GM19452 (cell line): ENCODE measurements around the gene PDE4D.

Experiments
- ATAC-seq: cut with Tn5 transposase; IDR thresholded peaks from one replicate; pipeline ENCODE4 v1.9.1; 2021; ENCODE audit not compliant: unreplicated experiment

The PDE4D gene

GRCh38 chr5:59893429-59894227 lies at the start of gene PDE4D:
Gene PDE4D (minus strand): TSS chr5:59893726.
- ATAC-seq, result no peak

- ATAC-seq, result no peak
These were observed 44.1 kb upstream of the PDE4D start for GRCh38 chr5:59937633-59938032.

GRCh38 chr5:59923465-59923864 lies 29.9 kb upstream of the PDE4D start:
- ATAC-seq, result no peak

- ATAC-seq, result no peak
These were observed 28.7 kb upstream of the PDE4D start for GRCh38 chr5:59922220-59922619.

- ATAC-seq, result no peak
These were observed 28.3 kb upstream of the PDE4D start for GRCh38 chr5:59921816-59922215.

- no peak for ATAC-seq
These were observed 26.0 kb upstream of the PDE4D start for GRCh38 chr5:59919484-59919883.

- no peak for ATAC-seq
These were observed 23.6 kb upstream of the PDE4D start for GRCh38 chr5:59917121-59917520.

GRCh38 chr5:59905188-59905587 lies 11.7 kb upstream of the PDE4D start:
- ATAC-seq, result no peak

- no peak for ATAC-seq
These were observed 3.5 kb upstream of the PDE4D start for GRCh38 chr5:59897075-59897474.

GRCh38 chr5:59891962-59892643 lies 1.4 kb downstream of the PDE4D start:
- no peak for ATAC-seq

GRCh38 chr5:59887274-59887673 lies 6.3 kb downstream of the PDE4D start:
- ATAC-seq, result no peak

- no peak for ATAC-seq
These were observed 18.9 kb downstream of the PDE4D start for GRCh38 chr5:59874675-59875074.

- ATAC-seq, result no peak
These were observed 20.4 kb downstream of the PDE4D start for GRCh38 chr5:59873113-59873512.

- ATAC-seq, result no peak
These were observed 26.9 kb downstream of the PDE4D start for GRCh38 chr5:59866661-59867060.

- no peak for ATAC-seq
These were observed 28.8 kb downstream of the PDE4D start for GRCh38 chr5:59864718-59865117.

- ATAC-seq, result no peak
These were observed 29.7 kb downstream of the PDE4D start for GRCh38 chr5:59863777-59864176.

GRCh38 chr5:59856358-59856757 lies 37.2 kb downstream of the PDE4D start:
- ATAC-seq, result no peak

- ATAC-seq, result no peak
These were observed 42.8 kb downstream of the PDE4D start for GRCh38 chr5:59850766-59851165.

GRCh38 chr5:59847586-59847985 lies 45.9 kb downstream of the PDE4D start:
- ATAC-seq, result no peak

- ATAC-seq, result no peak
These were observed 47.8 kb downstream of the PDE4D start for GRCh38 chr5:59845730-59846129.

GRCh38 chr5:59843511-59844213 lies 49.9 kb downstream of the PDE4D start:
- no peak for ATAC-seq

GRCh38 chr5:59842999-59843398 lies 50.5 kb downstream of the PDE4D start:
- no peak for ATAC-seq
